A549 (cell line): ENCODE results near the gene CATSPERB. TPM values are rescaled to one million over a fixed set of nuclear protein-coding genes. Genes with fewer than 3 reads are reported as not detected.

ENCODE experiments used
- ATAC-seq, 2 experiments: fragments of 200-7000 bp in 1 of 2; fragments of >200 bp in 1 of 2; cut with Nextera tagmentation in 1 of 2; cut with Tn5 transposase in 1 of 2; 3 replicates each; pipeline versions ENCODE4 v1.8.0 to v1.9.1; 2018 to 2020; ENCODE audit warnings: mild to moderate bottlenecking in 1 of 2, moderate library complexity in 1 of 2
- CTCF ChIA-PET: fragments of 300-600 bp; sonication (Branson Sonifier 250); formaldehyde crosslinking; extraction: SDS; loops from one replicate; lab custom pipeline; 2021; ENCODE audit warnings: antibody characterized with exemption, inconsistent platforms; lab: Yijun Ruan, JAX
- POLR2A ChIA-PET: fragments of 350-600 bp; formaldehyde crosslinking; extraction: SDS; loops from one replicate; lab custom pipeline; 2021; ENCODE audit warnings: antibody characterized with exemption, inconsistent platforms; lab: Yijun Ruan, JAX
- DNase-seq, 2 experiments: peaks; one replicate each; pipeline versions ENCODE4 v3.0.0 to v3.0.0-alpha.2; 2011 to 2016; ENCODE audit warnings: low read depth in 1 of 2, low spot score in 1 of 2
- FAIRE-seq: peaks from 2 replicates; lab custom pipeline; 2011; peaks lifted over from hg19 to GRCh38; lab: Jason Lieb, UNC
- H3K27ac ChIP-seq, 2 experiments: fragments of >200 bp; sonication (Bioruptor Twin); formaldehyde crosslinking; 3 replicates each; pipeline ENCODE4 v1.5.1; 2016 to 2017
- H3K4me1 ChIP-seq: fragments of >200 bp; sonication (Bioruptor Twin); formaldehyde crosslinking; 3 replicates; pipeline ENCODE4 v1.6.1; 2016
- H3K4me2 ChIP-seq: fragments of >200 bp; sonication (Bioruptor Twin); formaldehyde crosslinking; 3 replicates; pipeline ENCODE4 v1.6.1; 2016
- H3K4me3 ChIP-seq: fragments of >200 bp; sonication (Bioruptor Twin); formaldehyde crosslinking; 3 replicates; pipeline ENCODE4 v1.5.1; 2016
- H3K9me3 ChIP-seq: fragments of >200 bp; sonication (Bioruptor Twin); formaldehyde crosslinking; 3 replicates; pipeline ENCODE4 v1.6.1; 2016
- BCL3 ChIP-seq: fragments of >200 bp; sonication (Bioruptor Twin); formaldehyde crosslinking; IDR thresholded peaks from 3 replicates; pipeline ENCODE4 v1.6.1; 2016
- CBX2 ChIP-seq: fragments of 200-600 bp; sonication (generic); IDR thresholded peaks from 2 replicates; pipeline ENCODE4 v1.6.1; 2016; ENCODE audit warnings: low read depth, mild to moderate bottlenecking, borderline replicate concordance
- CHD2 ChIP-seq: fragments of 150-350 bp; IDR thresholded peaks from 2 replicates; pipeline ENCODE4 v1.6.1; 2014; ENCODE audit warnings: low read length; ENCODE audit not compliant: partially characterized antibody
- ELK1 ChIP-seq: fragments of 150-350 bp; IDR thresholded peaks from 2 replicates; pipeline ENCODE4 v1.6.1; 2014; ENCODE audit warnings: low read depth, mild to moderate bottlenecking, low read length
- FOSL2 ChIP-seq, 2 experiments: fragments of 450-650 bp in 1 of 2; fragments of >200 bp in 1 of 2; sonication (Bioruptor Twin) in 1 of 2; formaldehyde crosslinking; IDR thresholded peaks; 2 replicates each; pipeline versions ENCODE4 v1.5.0 to v1.6.1; 2016 to 2020; ENCODE audit warnings: mild to moderate bottlenecking in 1 of 2, moderate library complexity in 1 of 2
- FOXS1 ChIP-seq: fragments of 250-450 bp; sonication (Bioruptor Pico); IDR thresholded peaks from 2 replicates; pipeline ENCODE4 v1.5.0; 2020; ENCODE audit warnings: mild to moderate bottlenecking, moderate library complexity
- HES2 ChIP-seq: fragments of >200 bp; sonication (Bioruptor Twin); formaldehyde crosslinking; IDR thresholded peaks from 2 replicates; pipeline ENCODE4 v1.6.1; 2016
- HOXB13 ChIP-seq: fragments of 250-450 bp; sonication (Bioruptor Pico); IDR thresholded peaks from 2 replicates; pipeline ENCODE4 v1.5.0; 2020; ENCODE audit warnings: low read depth, mild to moderate bottlenecking, moderate library complexity
- HOXB5 ChIP-seq: fragments of 250-450 bp; sonication (Bioruptor Pico); IDR thresholded peaks from 2 replicates; pipeline ENCODE4 v1.5.0; 2020; ENCODE audit warnings: mild to moderate bottlenecking, moderate library complexity
- JUNB ChIP-seq: fragments of >200 bp; sonication (Bioruptor Twin); formaldehyde crosslinking; IDR thresholded peaks from 2 replicates; pipeline ENCODE4 v1.6.1; 2016
- MAZ ChIP-seq: fragments of 150-350 bp; IDR thresholded peaks from 2 replicates; pipeline ENCODE4 v1.6.1; 2014; ENCODE audit warnings: antibody characterized with exemption, low read depth, low read length, borderline replicate concordance
- MYC ChIP-seq: IDR thresholded peaks from 2 replicates; pipeline ENCODE4 v1.6.1; 2012; ENCODE audit warnings: mild to moderate bottlenecking, inconsistent platforms, low read length, improper control_type of control experiment, borderline replicate concordance
- NFE2L2 ChIP-seq: fragments of 150-350 bp; conservative IDR thresholded peaks from 2 replicates; pipeline ENCODE4 v1.6.1; 2014; ENCODE audit warnings: low read length
- NPAS2 ChIP-seq: fragments of 250-450 bp; sonication (Bioruptor Pico); IDR thresholded peaks from 2 replicates; pipeline ENCODE4 v1.8.0; 2022; ENCODE audit warnings: mild to moderate bottlenecking, moderate library complexity, borderline replicate concordance
- PBX3 ChIP-seq: IDR thresholded peaks from 2 replicates; pipeline ENCODE4 v1.6.1; 2012
- RAD21 ChIP-seq, 2 experiments: fragments of >200 bp in 1 of 2; sonication (Bioruptor Twin) in 1 of 2; formaldehyde crosslinking in 1 of 2; IDR thresholded peaks in 1 of 2; conservative IDR thresholded peaks in 1 of 2; 2 replicates in 1 of 2; 3 replicates in 1 of 2; pipeline ENCODE4 v1.6.1; 2012 to 2018; ENCODE audit warnings: inconsistent platforms in 1 of 2
- REST ChIP-seq: fragments of 200-600 bp; sonication (generic); IDR thresholded peaks from 2 replicates; pipeline ENCODE4 v1.6.1; 2016; ENCODE audit warnings: antibody characterized with exemption, mild to moderate bottlenecking, moderate library complexity
- RFX5 ChIP-seq: fragments of 450-650 bp; IDR thresholded peaks from 2 replicates; pipeline ENCODE4 v1.7.1; 2014; ENCODE audit warnings: antibody characterized with exemption, mild to moderate bottlenecking, moderate library complexity
- SMC3 ChIP-seq: fragments of >200 bp; sonication (Bioruptor Twin); formaldehyde crosslinking; IDR thresholded peaks from 3 replicates; pipeline ENCODE4 v1.6.1; 2018; ENCODE audit warnings: inconsistent platforms
- SREBF2 ChIP-seq: fragments of 450-650 bp; IDR thresholded peaks from 2 replicates; pipeline ENCODE4 v1.6.1; 2014; ENCODE audit warnings: mild to moderate bottlenecking, moderate library complexity
- USF2 ChIP-seq: fragments of 450-650 bp; IDR thresholded peaks from 2 replicates; pipeline ENCODE4 v1.6.1; 2014; ENCODE audit warnings: antibody characterized with exemption
- ZC3H11A ChIP-seq: fragments of 450-650 bp; IDR thresholded peaks from 2 replicates; pipeline ENCODE4 v1.6.1; 2014; ENCODE audit warnings: antibody characterized with exemption, mild to moderate bottlenecking
- ZNF302 ChIP-seq: fragments of 250-450 bp; sonication (Bioruptor Pico); IDR thresholded peaks from 2 replicates; pipeline ENCODE4 v1.9.0; 2021; ENCODE audit warnings: inconsistent platforms, mild to moderate bottlenecking, moderate library complexity
- whole genome bisulfite sequencing: methylation state at CpG from one replicate; pipeline ENCODE4 v1.1.6; 2017; ENCODE audit errors: missing lambda C conversion rate; 5-methylcytosine and 5-hydroxymethylcytosine counted together
- polyA plus RNA-seq, 4 experiments: library from polyadenylated mRNA; depleted of rRNA in 3 of 4; stranded (reverse); fragments of >200 nt; fragmentation: RNase III in 1 of 4; extraction: RNeasy Plus Mini Kit Qiagen cat#74134 plus additional on column Dnase treatment in 1 of 4; gene quantifications; 2 replicates in 3 of 4; 3 replicates in 1 of 4; pipeline ENCODE4 v1.2.3, GENCODE V29; 2011 to 2017

CATSPERB gene
- polyA plus RNA-seq, 2 of the 4 experiments (the other 2 are of a cell fraction): 0.05 TPM; not detected in 1

GRCh38 chr14:91573528-91573893 is 158.4 kb downstream of the CATSPERB start:
- CTCF ChIA-PET: interaction anchor here (1.5 kb wide), 1 partner anchor 155 kb away, joined by 3 read pairs; the partner anchor contains the start of gene CCDC88C
- POLR2A ChIA-PET: no interaction called here

GRCh38 chr14:91570021-91570420 is 161.9 kb downstream of the CATSPERB start:
- whole genome bisulfite sequencing: 29% methylated on average over 1 of the region's 1 CpG
- DNase-seq: no peak
- no peak for TF ChIP-seq RFX5
- TF ChIP-seq HES2: no peak
- TF ChIP-seq PBX3: no peak
- TF ChIP-seq FOSL2 (IDR thresholded peaks at IDR 0.05): no peak
- no peak for TF ChIP-seq FOSL2 (CRISPR knock-in tag; IDR thresholded peaks at IDR 0.05)
- no peak for TF ChIP-seq CBX2
- TF ChIP-seq HOXB5 (CRISPR knock-in tag): no peak
- no peak for TF ChIP-seq JUNB
- no peak for TF ChIP-seq HOXB13 (CRISPR knock-in tag)
- TF ChIP-seq RAD21 (conservative IDR thresholded peaks at IDR 0.05 in 1 of 2, IDR thresholded peaks at IDR 0.05 in 1 of 2): no peak
- TF ChIP-seq SMC3: no peak
- no peak for TF ChIP-seq CHD2
- no peak for TF ChIP-seq USF2
- TF ChIP-seq FOXS1 (CRISPR knock-in tag): no peak
- no peak for TF ChIP-seq MYC
- no peak for TF ChIP-seq NPAS2 (CRISPR knock-in tag)
- TF ChIP-seq NFE2L2: no peak
- no peak for TF ChIP-seq SREBF2
- no peak for FAIRE-seq
- no peaks in the 10 kb centered on the region for H3K9me3 ChIP-seq
- no peaks in the 10 kb centered on the region for H3K4me1 ChIP-seq
- H3K27ac ChIP-seq: no peak overlapping the region
- H3K4me2 ChIP-seq: no peak overlapping the region
- CTCF ChIA-PET: no interaction called here
- no peak overlapping the region for H3K4me3 ChIP-seq
- no peak for ATAC-seq
- POLR2A ChIA-PET: no interaction called here

More at GRCh38 chr14:91573528-91573893, 158.4 kb downstream of the CATSPERB start:
- TF ChIP-seq CHD2 (no peak), ZNF302 (no peak), BCL3 (no peak), ZC3H11A (no peak), MAZ (no peak), ELK1 (no peak), NFE2L2 (no peak), REST (no peak)
- TF ChIP-seq, all 56 proteins: peak for 0
- Histone ChIP-seq H3K4me2 (peak overlapping the region; percentile 82), H3K9me3 (no peaks in the 10 kb centered on the region), H3K27ac (peak overlapping the region in 1 of 2 experiments; percentile 73; a peak in 1 of 6 replicates), H3K4me1 (no peaks in the 10 kb centered on the region), H3K4me3 (peak overlapping the region; percentile 54)
- DNase-seq (no peak), ATAC-seq (no peak), FAIRE-seq (no peak)
